ENCODE results near the gene DNAJC21. TPM values are rescaled to one million over a fixed set of nuclear protein-coding genes. Genes with fewer than 3 reads are reported as not detected.
"Not testable (repeated sequence)": the region's sequence is repeated elsewhere in the genome, so short reads cannot be mapped to it uniquely, and the experiment has no call there.

DNAJC21 gene
- total and polyA plus RNA-seq, 2 experiments from 2014 or later: 35.7 to 37.4 TPM

- Histone ChIP-seq H2AFZ (no peak overlapping the region), H4K20me1 (replicated peaks; ENCODE audit: insufficient read depth) (peaks cover 26% of the 10 kb centered on the region), H3K27me3 (ENCODE audit: insufficient read depth) (no peaks in the 10 kb centered on the region), H3K4me2 (no peak overlapping the region), H3K4me1 (ENCODE audit: insufficient read depth) (peaks cover 21% of the 10 kb centered on the region), H3K36me3 (ENCODE audit: insufficient read depth) (peaks cover 54% of the 10 kb centered on the region), H3K4me3 (peak overlapping the region; percentile 93; the same call in 1 of the 2 replicates), H3F3A (replicated peaks; ENCODE audit: low read depth) (peaks cover 10% of the 10 kb centered on the region; the same call in 1 of the 2 replicates), H3K27ac (ENCODE audit: low read depth) (no peak overlapping the region), H3K79me2 (replicated peaks; ENCODE audit: insufficient read depth) (peaks cover 79% of the 10 kb centered on the region), H3K9me2 (ENCODE audit: insufficient read depth) (no peaks in the 10 kb centered on the region)
- peaks cover 22% of the 10 kb centered on the region for H3K4me1 Mint-ChIP-seq
- H3K4me3 Mint-ChIP-seq: no peak overlapping the region
- peaks cover 60% of the 10 kb centered on the region for H3K36me3 Mint-ChIP-seq (ENCODE audit: low read depth)
- TF ChIP-seq ZNF114 (CRISPR knock-in tag; IDR thresholded peaks at IDR 0.05): no peak
- TF ChIP-seq CTCF (conservative IDR thresholded peaks at IDR 0.05; ENCODE audit: low read depth in 2 of 2): no peak
- TF ChIP-seq POLR2AphosphoS5 (IDR thresholded peaks at IDR 0.05; ENCODE audit: low read depth): no peak
- TF ChIP-seq STAT1 (IDR thresholded peaks at IDR 0.05; ENCODE audit: unreplicated experiment): no peak
- no peak for TF ChIP-seq CREB1 (CRISPR knock-in tag; IDR thresholded peaks at IDR 0.05; ENCODE audit: low read depth)
- TF ChIP-seq EZH2phosphoT487 (IDR thresholded peaks at IDR 0.05; ENCODE audit: unreplicated experiment): no peak
- no peak for TF ChIP-seq ZNF331 (CRISPR knock-in tag; IDR thresholded peaks at IDR 0.05; ENCODE audit: low read depth)
- ATAC-seq: no peak
- no peak for DNase-seq (ENCODE audit: low spot score)
- H3K9me3 Mint-ChIP-seq: no peaks in the 10 kb centered on the region
- H3K27ac Mint-ChIP-seq: 0 out of 2 replicates have a peak overlapping the region, but pooled peaks have one; percentile 6
- H3K27me3 Mint-ChIP-seq (ENCODE audit: insufficient read depth, low read depth, poor library complexity): peaks cover 5% of the 10 kb centered on the region
These were observed 11.3 kb upstream of the DNAJC21 start for GRCh38 chr5:34918025-34918424.

GRCh38 chr5:34919077-34919476, 10.3 kb upstream of the DNAJC21 start:
- no peak for ATAC-seq
- H3K9me2 ChIP-seq (ENCODE audit: insufficient read depth): no peaks in the 10 kb centered on the region
- no peak overlapping the region for H3K27ac ChIP-seq (ENCODE audit: low read depth)
- H3K36me3 ChIP-seq (ENCODE audit: insufficient read depth): peaks cover 59% of the 10 kb centered on the region
- no peak overlapping the region for H3K4me3 ChIP-seq
- no peak overlapping the region for H2AFZ ChIP-seq
- peaks cover 22% of the 10 kb centered on the region for H4K20me1 ChIP-seq (replicated peaks; ENCODE audit: insufficient read depth)
- peak; percentile 40 for DNase-seq (ENCODE audit: low spot score)
- no peak overlapping the region for H3K4me2 ChIP-seq
- H3K27me3 ChIP-seq (ENCODE audit: insufficient read depth): no peaks in the 10 kb centered on the region
- Mint-ChIP-seq H3K4me1 (peaks cover 18% of the 10 kb centered on the region), H3K4me3 (no peak overlapping the region), H3K27me3 (ENCODE audit: insufficient read depth, low read depth, poor library complexity) (peaks cover 2% of the 10 kb centered on the region), H3K9me3 (no peaks in the 10 kb centered on the region), H3K36me3 (ENCODE audit: low read depth) (peaks cover 70% of the 10 kb centered on the region), H3K27ac (no peak overlapping the region)
- peaks cover 68% of the 10 kb centered on the region for H3K79me2 ChIP-seq (replicated peaks; ENCODE audit: insufficient read depth)
- TF ChIP-seq CTCF (conservative IDR thresholded peaks at IDR 0.05; ENCODE audit: low read depth in 2 of 2): peak; percentile 38 to 39
- no peak for TF ChIP-seq EZH2 (IDR thresholded peaks at IDR 0.05; ENCODE audit: low read depth, unreplicated experiment)
- no peak for TF ChIP-seq STAT1 (IDR thresholded peaks at IDR 0.05; ENCODE audit: unreplicated experiment)
- peaks cover 10% of the 10 kb centered on the region; the same call in 1 of the 2 replicates for H3F3A ChIP-seq (replicated peaks; ENCODE audit: low read depth)
- H3K4me1 ChIP-seq (ENCODE audit: insufficient read depth): peaks cover 15% of the 10 kb centered on the region

- not testable (repeated sequence) for H3K4me3 ChIP-seq; ATAC-seq; H3K4me2 ChIP-seq; H3K27ac Mint-ChIP-seq; H3K4me1 ChIP-seq (ENCODE audit: insufficient read depth); DNase-seq (ENCODE audit: low spot score); H3K27me3 ChIP-seq (ENCODE audit: insufficient read depth); H3K9me3 Mint-ChIP-seq; H2AFZ ChIP-seq; H3K4me3 Mint-ChIP-seq; H3K9me2 ChIP-seq (ENCODE audit: insufficient read depth); H3K27me3 Mint-ChIP-seq (ENCODE audit: insufficient read depth, low read depth, poor library complexity); H3K4me1 Mint-ChIP-seq; H3K27ac ChIP-seq (ENCODE audit: low read depth)
- H3K79me2 ChIP-seq (replicated peaks; ENCODE audit: insufficient read depth): peaks cover 29% of the 10 kb centered on the region
- peaks cover 13% of the 10 kb centered on the region; the same call in 1 of the 2 replicates for H4K20me1 ChIP-seq (replicated peaks; ENCODE audit: insufficient read depth)
- H3K36me3 Mint-ChIP-seq (ENCODE audit: low read depth): peaks cover 80% of the 10 kb centered on the region
- H3K36me3 ChIP-seq (ENCODE audit: insufficient read depth): peaks cover 78% of the 10 kb centered on the region
- peaks cover 13% of the 10 kb centered on the region; the same call in 1 of the 2 replicates for H3F3A ChIP-seq (replicated peaks; ENCODE audit: low read depth)
These were observed 6.1 kb upstream of the DNAJC21 start for GRCh38 chr5:34923256-34923655.

Measured in GM23338 (cell line).